Motor neuron (in vitro differentiated cells): ENCODE results near the gene ZNF865. TPM values are rescaled to one million over a fixed set of nuclear protein-coding genes. Genes with fewer than 3 reads are reported as not detected.
"Not testable (repeated sequence)": the region's sequence is repeated elsewhere in the genome, so short reads cannot be mapped to it uniquely, and the experiment has no call there.

Experiments
- ATAC-seq, 8 experiments: fragments of 200-7000 bp; cut with Tn5 transposase; replicated peaks in 6 of 8; 2 replicates each; pipeline ENCODE4 v1.8.0; 2021; ENCODE audit warnings: mild to moderate bottlenecking in 8 of 8, moderate library complexity in 8 of 8
- H3K27ac ChIP-seq, 2 donors: fragments of 250-450 bp; sonication (Bioruptor Pico); 2 replicates each; pipeline ENCODE4 v1.9.0; 2021; ENCODE audit warnings: antibody characterized with exemption in 2 of 2, mild to moderate bottlenecking in 2 of 2, moderate library complexity in 1 of 2
- H3K4me1 ChIP-seq, 2 donors: fragments of 250-450 bp; sonication (Bioruptor Pico); replicated peaks in 1 of 2; 2 replicates each; pipeline ENCODE4 v1.6.1; 2021; ENCODE audit warnings: antibody characterized with exemption in 2 of 2, mild to moderate bottlenecking in 2 of 2, moderate library complexity in 1 of 2
- H3K4me3 ChIP-seq, 5 donors: fragments of 250-450 bp; sonication (Bioruptor Pico); 2 replicates each; pipeline ENCODE4 v1.9.0; 2021; ENCODE audit warnings: antibody characterized with exemption in 5 of 5, mild to moderate bottlenecking in 5 of 5, moderate library complexity in 4 of 5
- WGBS, 10 experiments: fragments of 450-650 bp; shearing (Covaris generic); methylation state at CpG; one replicate each; pipeline ENCODE4 v1.0.0; 2022; 5-methylcytosine and 5-hydroxymethylcytosine counted together
- in situ Hi-C, 9 experiments: fragments of 400-800 bp; cut with MboI; loops; one replicate each; pipeline ENCODE4 v1.15.0; 2021; ENCODE audit warnings: low sequenced_read_pairs in 9 of 9, low pct_unique_long_range_greater_than_20kb in 2 of 9; ENCODE audit not compliant: unreplicated experiment in 9 of 9
- total RNA-seq, 8 experiments: library from RNA; unstranded; fragments of 300-600 nt; gene quantifications; 2 replicates each; pipeline versions ENCODE4 v1.2.3 to v1.2.4, GENCODE V29; 2022

The ZNF865 gene
- total RNA-seq, 8 experiments from 2014 or later: 0.87 to 6.9 (median 3.5) TPM

DNA sequence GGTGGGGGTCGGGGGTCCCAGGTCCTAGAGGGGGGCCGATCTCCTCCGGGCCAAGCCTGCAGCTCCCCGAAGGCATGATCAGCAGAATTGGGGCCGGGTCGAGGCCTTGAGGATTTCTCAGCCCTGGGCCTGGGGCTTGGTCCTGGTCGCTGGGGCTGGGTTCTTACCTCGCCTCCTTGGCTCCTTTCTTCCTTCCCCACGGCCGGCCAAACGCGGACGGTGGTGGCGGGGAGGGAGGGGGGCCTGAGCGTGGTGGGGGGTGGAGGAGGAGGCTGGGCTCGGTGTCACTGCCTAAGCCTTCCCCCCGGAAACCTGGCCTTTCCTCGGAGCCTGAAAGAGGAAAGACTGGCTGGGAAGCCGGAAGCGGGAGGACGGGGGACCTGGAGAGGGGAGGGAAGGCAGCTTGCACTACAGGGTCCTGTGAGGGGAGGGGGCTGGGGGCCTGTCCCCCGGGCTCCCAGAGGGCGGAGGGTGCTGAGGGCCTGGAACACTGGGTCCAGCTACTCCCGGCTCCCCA lies 24.8 kb upstream of the ZNF865 start, which contains the start of gene ZNF579:
ZNF579 (minus strand) TSS at position 221 of the 517 bp plus-strand sequence. CDS start 1,209 bp downstream, outside the sequence.
- Histone ChIP-seq H3K27ac (peak within 1 kb of the TSS; percentile 94), H3K4me1 (peaks cover 10 to 13% of the 10 kb centered on the region in 2 donors), H3K4me3 (peak within 1 kb of the TSS; percentile 75 to 99 (median 97))
- no CpG with 5 or more reads among the region's 24 CpGs for WGBS, 10 experiments
- ATAC-seq: peak; percentile 70 to 84 (median 76)
- in situ Hi-C loops: no loop called here

DNA sequence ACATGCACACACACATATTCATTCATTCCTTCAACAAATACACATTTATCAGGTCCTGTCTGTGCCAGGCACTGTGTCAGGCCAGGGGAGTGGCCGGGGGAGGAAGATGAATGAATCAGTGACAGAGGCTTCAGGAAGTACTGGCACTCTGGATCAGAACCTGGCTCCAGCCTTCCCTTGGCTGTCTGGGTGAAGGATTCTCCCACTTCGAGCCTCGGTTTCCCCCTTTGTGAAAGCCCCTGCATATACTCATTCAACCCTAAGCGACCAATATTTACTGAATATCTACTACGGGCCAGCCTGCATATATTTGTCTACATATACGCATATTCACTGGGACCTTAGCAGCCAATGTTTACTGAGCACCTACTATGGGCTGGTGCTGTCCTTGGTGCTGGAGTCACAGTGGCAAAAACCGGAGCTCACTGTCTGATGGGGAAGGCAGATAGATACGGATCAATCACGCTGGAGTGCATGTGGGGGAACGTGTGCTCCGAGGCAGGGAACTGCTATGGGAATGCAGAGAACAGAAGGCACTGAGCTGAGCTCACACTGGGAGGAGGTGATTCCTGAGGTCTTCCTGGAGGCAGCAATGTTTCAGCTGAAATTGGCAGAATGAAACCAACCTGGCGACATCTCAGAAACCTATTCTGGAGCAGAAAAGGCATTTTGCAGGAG lies 24.2 kb upstream of the ZNF865 start:
- peak in 3 of 8 experiments; percentile 17 to 39 (median 37) for ATAC-seq
- in situ Hi-C loops: no loop called here
- Histone ChIP-seq H3K4me3 (peak overlapping the region; percentile 75 to 99 (median 97)), H3K4me1 (peaks cover 14 to 18% of the 10 kb centered on the region in 2 donors), H3K27ac (peak overlapping the region; percentile 94)
- 0 to 100% (median 33%) methylated on average over 1 to 10 of the region's 12 CpGs for WGBS, 10 experiments

DNA sequence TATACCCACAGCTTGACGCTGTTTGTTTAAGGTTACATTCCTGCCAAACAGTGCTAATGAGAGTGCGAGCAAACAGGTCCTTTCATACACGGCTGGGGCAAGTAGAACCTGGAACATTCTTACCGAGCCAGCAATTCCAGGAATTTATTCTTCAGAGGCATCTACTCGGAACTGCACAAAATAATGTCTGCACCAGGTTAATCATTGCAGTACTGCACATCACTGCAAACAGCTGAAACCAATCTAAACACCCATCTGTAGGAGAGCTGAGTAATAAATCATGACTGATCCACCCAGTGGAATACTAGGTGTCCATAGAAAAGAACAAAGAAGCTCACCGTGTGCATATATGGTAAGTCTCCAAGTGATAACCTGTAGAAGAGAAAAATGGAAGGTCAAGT lies 23.6 kb upstream of the ZNF865 start:
- WGBS, 10 experiments: 0 to 48% (median 15%) methylated on average over 1 to 5 of the region's 6 CpGs; no CpG with 5 or more reads in 1 of the 10 experiments
- Histone ChIP-seq H3K27ac (peak overlapping the region; percentile 31 to 94), H3K4me3 (no peak overlapping the region), H3K4me1 (peaks cover 19 to 23% of the 10 kb centered on the region in 2 donors)
- in situ Hi-C loops: no loop called here
- no peak for ATAC-seq

DNA sequence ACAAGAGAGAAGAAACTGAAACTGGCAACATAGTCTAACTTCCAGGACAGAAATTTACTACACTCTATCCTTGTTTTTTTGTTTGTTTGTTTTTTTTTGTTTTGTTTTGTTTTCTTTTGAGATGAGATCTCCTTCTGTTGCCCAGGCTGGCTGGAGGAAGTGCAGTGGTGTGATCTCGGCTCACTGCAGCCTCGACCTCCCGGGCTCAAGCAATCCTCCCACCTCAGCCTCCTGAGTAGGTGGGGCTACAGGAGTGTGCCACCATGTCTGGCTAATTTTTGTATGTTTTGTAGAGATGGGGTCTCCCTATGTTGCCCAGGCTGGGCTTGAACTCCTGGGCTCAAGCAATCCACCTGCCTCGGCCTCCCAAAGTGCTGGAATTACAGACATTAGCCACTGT lies 23.2 kb upstream of the ZNF865 start:
- Histone ChIP-seq H3K27ac (peak overlapping the region in 1 of 2 donors; percentile 94), H3K4me1 (peaks cover 20 to 25% of the 10 kb centered on the region in 2 donors)
- in situ Hi-C loops, ATAC-seq, H3K4me3 ChIP-seq: not testable (repeated sequence)
- WGBS, 10 experiments: 37 to 100% (median 73%) methylated on average over 1 to 4 of the region's 4 CpGs; no CpG with 5 or more reads in 2 of the 10 experiments

DNA sequence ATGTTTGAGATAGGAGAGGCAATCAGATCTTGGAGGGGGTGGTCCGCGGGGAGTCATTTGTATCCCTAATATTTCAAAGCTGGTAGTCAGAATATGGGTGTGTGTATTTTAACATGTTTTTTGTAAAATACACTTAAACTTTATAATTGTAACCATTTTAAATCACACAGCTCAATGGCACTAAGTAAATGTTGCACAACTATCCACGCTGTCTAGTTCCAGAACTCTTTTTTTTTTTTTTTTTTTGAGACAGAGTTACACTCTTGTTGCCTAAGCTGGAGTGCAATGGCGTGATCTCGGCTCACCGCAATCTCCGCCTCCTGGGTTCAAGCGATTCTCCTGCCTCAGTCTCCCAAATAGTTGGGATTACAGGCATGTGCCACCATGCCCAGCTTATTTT lies 21.6 kb upstream of the ZNF865 start:
- H3K4me3 ChIP-seq, ATAC-seq, H3K27ac ChIP-seq, in situ Hi-C loops: not testable (repeated sequence)
- WGBS, 10 experiments: 31 to 100% (median 92%) methylated on average over 1 to 8 of the region's 8 CpGs; no CpG with 5 or more reads in 1 of the 10 experiments
- peaks cover 20 to 25% of the 10 kb centered on the region in 2 donors for H3K4me1 ChIP-seq

DNA sequence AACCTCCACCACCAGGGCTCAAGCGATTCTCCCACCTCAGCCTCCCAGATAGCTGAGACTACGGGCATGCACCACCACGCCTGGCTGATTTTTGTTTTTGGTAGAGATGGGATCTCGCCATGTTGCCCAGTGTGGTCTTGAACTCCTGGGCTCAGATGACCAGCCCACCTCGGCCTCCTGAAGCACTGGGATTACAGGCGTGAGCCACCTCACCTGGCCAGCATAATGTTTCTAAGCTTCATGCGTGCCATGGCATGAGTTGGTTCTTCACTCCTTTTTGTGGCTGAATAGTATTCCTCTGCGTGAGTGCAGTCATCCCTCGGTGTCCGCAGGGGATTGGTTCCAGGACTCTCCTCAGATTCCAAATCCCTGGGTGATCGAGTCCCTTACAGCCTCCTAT lies 20.6 kb upstream of the ZNF865 start:
- Histone ChIP-seq H3K4me1 (peaks cover 20 to 25% of the 10 kb centered on the region in 2 donors), H3K4me3 (no peak overlapping the region), H3K27ac (no peak overlapping the region)
- in situ Hi-C loops: no loop called here
- no peak for ATAC-seq
- 60 to 98% (median 95%) methylated on average over 1 to 7 of the region's 11 CpGs; no CpG with 5 or more reads in 5 of the 10 experiments for WGBS, 10 experiments

DNA sequence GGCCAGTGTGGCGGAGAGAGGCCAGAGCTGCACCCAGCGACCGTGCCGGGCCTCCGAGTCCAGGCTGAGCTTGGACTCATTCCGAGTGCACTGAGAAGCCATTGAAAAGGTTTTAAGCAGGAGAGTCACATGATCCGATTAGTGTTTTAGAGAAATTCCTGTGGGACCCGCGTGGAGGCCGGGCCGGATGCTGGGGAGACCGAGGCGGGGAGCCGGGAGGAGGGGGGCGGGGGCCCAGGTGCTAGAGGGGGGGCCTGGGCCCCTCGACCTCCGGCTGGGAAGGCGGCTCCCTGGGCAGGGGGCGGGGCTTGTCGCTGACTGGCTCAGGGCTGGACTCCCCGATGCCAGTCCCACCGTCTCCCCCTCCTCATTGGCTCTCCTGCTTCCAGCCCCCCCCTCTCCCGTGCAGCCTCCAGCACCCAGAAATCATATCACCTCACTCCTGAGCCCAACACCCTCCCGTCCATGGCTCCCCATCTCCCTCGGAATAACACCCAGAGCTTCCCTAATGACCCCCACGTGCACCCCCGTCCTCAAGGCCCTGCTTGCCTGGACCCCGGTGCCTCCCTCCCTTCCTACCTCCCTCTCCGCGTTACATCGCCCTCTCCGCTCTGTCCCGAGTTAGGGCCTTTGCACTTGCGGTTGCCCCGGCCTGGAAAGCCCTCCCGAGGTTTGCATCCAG lies 19.6 kb upstream of the ZNF865 start:
- peak in 7 of 8 experiments; percentile 22 to 83 (median 74) for ATAC-seq
- Histone ChIP-seq H3K4me3 (peak overlapping the region; percentile 11 to 29 (median 16)), H3K27ac (peak overlapping the region; percentile 81 to 84), H3K4me1 (peaks cover 20 to 27% of the 10 kb centered on the region in 2 donors)
- in situ Hi-C loops: no loop called here
- WGBS, 10 experiments: 0 to 29% (median 22%) methylated on average over 2 to 9 of the region's 36 CpGs; no CpG with 5 or more reads in 2 of the 10 experiments

DNA sequence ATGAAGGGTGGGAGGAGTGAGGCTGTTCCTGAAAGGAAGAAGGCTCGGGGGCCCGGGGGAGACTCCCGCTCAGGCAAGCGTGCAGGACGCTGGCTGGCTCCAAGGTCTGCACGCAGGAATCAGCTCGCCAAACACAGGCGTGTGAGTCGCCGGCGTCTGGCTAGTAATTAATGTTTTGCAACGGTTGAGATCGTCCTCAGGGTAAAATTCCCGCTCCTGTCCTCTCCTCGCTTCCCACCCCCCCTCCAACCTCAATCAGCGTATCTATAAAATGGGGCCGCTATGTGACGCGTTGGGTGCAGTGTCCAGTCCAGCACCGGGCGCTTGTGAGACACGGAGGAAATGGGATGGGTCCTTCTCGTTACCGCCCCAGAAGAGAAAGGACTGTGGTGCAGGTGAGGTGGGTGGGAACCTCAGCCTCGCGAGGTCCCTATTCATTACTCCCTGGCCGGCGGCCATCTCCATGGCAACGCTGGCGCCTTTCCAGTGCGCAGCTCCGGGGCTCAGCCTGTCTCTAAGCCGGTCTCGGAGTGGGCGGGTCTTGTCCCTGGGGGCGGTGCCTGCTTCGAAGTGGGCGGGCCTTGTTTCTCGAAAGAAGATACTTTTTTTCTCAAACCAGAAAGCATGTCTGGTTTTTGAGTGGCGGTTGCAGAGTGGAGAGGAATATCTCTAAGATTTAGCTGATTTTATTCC lies 18.3 kb upstream of the ZNF865 start:
- peak; percentile 86 to 95 (median 90) for ATAC-seq
- 0 to 16% (median 3%) methylated on average over 1 to 17 of the region's 40 CpGs for WGBS, 10 experiments
- in situ Hi-C loops: no loop called here
- peak overlapping the region; percentile 81 to 84 for H3K27ac ChIP-seq
- peak overlapping the region; percentile 25 to 38 (median 33) for H3K4me3 ChIP-seq
- H3K4me1 ChIP-seq: peaks cover 14 to 22% of the 10 kb centered on the region in 2 donors

DNA sequence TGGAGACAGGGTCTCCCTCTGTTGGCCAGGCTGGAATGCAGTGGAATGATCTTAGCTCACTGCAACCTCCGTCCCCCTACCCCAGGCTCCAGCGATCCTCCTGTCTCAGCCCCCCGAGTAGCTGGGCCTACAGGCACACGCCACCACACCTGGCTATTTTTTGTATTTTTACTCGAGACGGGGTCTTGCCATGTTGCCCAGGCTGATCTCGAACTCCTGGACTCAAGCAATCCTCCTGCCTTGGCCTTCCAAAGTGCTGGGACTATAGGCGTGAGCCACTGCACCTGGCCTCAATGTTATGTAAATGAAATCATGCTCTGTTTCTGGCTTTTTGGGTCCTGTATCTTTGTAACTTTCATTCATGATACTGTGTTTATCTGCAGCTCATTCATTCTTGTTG lies 16.7 kb upstream of the ZNF865 start:
- 35 to 100% (median 84%) methylated on average over 3 to 6 of the region's 8 CpGs; no CpG with 5 or more reads in 4 of the 10 experiments for WGBS, 10 experiments
- H3K4me1 ChIP-seq: peaks cover 13 to 21% of the 10 kb centered on the region in 2 donors
- no peak for ATAC-seq
- no peak overlapping the region for H3K27ac ChIP-seq
- in situ Hi-C loops: no loop called here
- H3K4me3 ChIP-seq: no peak overlapping the region

DNA sequence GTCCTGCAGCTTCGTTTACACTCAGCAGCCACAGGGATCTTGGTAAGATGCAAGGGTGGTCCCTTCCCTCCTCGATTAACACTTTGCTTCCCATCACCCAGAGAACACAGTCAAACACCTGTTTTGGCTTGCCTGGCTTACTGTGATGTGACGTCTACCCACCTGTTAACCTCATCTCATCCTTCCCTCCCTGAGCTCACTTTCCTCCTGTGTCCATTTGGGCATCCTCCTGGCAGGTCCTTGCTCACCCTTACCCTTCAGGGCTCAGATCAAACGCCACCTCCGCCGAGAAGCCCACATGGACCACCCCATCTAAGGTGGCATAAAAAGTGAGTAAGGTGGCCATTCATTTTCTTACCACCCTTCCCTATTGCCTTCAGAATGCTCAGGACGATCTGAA lies 15.3 kb upstream of the ZNF865 start:
- Histone ChIP-seq H3K4me1 (peaks cover 13 to 21% of the 10 kb centered on the region in 2 donors), H3K4me3 (no peak overlapping the region), H3K27ac (no peak overlapping the region)
- ATAC-seq: no peak
- 34 to 100% (median 65%) methylated on average over 1 to 7 of the region's 7 CpGs; no CpG with 5 or more reads in 2 of the 10 experiments for WGBS, 10 experiments
- in situ Hi-C loops: no loop called here

DNA sequence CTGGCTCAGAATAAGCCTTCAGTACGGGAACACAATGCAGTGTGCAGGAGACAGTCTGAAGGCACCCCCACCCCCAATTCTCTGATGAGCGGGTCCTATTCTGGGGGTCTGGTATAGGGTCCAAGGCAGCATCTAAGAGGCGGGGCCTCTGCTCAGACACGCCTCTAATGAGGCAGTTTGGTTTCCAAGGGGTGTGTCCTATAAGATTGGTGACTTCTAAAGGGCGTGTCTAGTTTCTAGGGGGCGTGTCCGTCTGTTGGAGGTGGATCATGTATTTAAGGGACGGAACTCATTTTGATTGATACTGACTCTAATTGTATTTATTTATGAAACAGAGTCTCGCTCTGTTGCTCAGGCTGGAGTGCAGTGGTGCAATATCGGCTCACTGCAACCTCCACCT lies 14.8 kb upstream of the ZNF865 start:
- Histone ChIP-seq H3K4me1 (peaks cover 10 to 21% of the 10 kb centered on the region in 2 donors), H3K4me3 (no peak overlapping the region), H3K27ac (no peak overlapping the region)
- ATAC-seq: peak in 2 of 8 experiments; percentile 3 to 4
- in situ Hi-C loops: no loop called here
- 40 to 100% (median 80%) methylated on average over 1 to 3 of the region's 10 CpGs; no CpG with 5 or more reads in 5 of the 10 experiments for WGBS, 10 experiments

DNA sequence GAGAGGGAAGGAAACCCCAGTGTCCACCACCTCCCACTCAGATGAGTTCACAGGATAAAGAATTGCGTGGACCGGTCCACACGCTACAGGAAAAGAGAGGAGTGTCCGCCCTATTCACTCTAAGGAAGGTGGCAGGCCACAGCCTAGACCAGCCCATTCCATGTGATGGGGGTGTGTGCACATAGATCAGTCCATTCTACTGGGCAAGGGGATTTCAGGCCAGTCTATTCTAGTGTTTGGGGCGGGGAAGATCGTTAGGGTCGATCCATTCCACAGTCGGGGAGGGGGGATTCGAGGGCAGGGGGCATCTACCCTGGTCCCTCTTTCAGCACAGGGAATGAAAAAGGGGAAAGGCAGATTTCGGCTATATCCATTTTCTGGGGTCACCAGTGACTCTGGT lies 13.9 kb upstream of the ZNF865 start:
- in situ Hi-C loops: no loop called here
- no peak overlapping the region for H3K4me3 ChIP-seq
- 54 to 100% (median 74%) methylated on average over 2 to 6 of the region's 10 CpGs; no CpG with 5 or more reads in 7 of the 10 experiments for WGBS, 10 experiments
- ATAC-seq: peak in 1 of 8 experiments; percentile 11
- peak overlapping the region in 1 of 2 donors; percentile 8 for H3K27ac ChIP-seq
- H3K4me1 ChIP-seq: peaks cover 4 to 14% of the 10 kb centered on the region in 2 donors
